Amygdala (tissue), 56 donors: Measurements from ENCODE around the gene LRP8.
"Not testable (repeated sequence)": the region's sequence is repeated elsewhere in the genome, so short reads cannot be mapped to it uniquely, and the experiment has no call there.

Experiments used
- DNase-seq, 56 donors: peaks; one replicate each; lab custom pipeline; 2025; lab: John Stamatoyannopoulos, UW

The LRP8 gene

DNA sequence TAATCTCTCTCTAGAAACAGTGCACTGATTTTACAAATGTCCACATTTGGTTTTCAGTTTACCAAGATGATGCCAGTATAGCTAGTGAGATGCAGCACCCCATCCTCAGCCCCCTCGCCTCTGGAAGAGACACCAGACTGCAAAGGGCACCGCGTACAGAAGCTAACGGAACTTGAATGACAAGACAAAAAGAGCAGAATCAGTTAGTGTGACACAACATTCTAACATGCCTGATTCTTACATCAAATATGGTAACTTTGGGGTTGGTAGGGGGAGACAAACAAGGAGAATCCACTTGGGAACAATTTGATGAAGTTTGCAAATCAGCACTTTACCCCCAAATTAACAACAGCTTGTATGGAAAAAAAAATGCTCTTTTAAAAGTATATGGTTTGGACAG, 85.5 kb downstream of the LRP8 start:
- no peak for DNase-seq

DNA sequence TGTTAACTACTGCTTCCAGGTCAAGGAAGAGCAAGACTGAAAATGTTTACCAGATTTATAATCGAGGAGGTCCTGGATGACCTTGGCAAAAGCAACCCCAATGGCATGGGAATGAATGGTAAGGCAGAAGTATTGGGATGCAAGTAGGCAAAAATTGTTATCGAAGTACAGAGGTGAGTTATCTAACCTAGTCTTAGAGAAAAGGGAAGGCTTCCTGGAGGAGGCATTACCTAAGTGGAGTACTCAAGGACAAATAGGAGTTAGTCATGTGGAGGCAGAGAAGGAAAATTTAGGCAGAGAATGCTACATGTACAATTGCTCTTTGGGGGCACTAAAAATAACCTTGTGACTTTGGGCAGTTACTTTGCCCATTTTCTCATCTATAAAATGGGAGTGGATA, 86.0 kb downstream of the LRP8 start:
- no peak for DNase-seq

- peak; percentile 66 to 96 (median 90) for DNase-seq
These were observed 89.4 kb downstream of the LRP8 start, which contains the start of gene MAGOH for GRCh38 chr1:53238197-53239155. Gene MAGOH (minus strand): TSS chr1:53238518. CDS start chr1:53238448, 70 bp downstream.

- no peak for DNase-seq
These were observed 90.2 kb downstream of the LRP8 start for GRCh38 chr1:53237638-53238037.

- no peak for DNase-seq
These were observed 106.9 kb downstream of the LRP8 start for GRCh38 chr1:53220962-53221286.

DNA sequence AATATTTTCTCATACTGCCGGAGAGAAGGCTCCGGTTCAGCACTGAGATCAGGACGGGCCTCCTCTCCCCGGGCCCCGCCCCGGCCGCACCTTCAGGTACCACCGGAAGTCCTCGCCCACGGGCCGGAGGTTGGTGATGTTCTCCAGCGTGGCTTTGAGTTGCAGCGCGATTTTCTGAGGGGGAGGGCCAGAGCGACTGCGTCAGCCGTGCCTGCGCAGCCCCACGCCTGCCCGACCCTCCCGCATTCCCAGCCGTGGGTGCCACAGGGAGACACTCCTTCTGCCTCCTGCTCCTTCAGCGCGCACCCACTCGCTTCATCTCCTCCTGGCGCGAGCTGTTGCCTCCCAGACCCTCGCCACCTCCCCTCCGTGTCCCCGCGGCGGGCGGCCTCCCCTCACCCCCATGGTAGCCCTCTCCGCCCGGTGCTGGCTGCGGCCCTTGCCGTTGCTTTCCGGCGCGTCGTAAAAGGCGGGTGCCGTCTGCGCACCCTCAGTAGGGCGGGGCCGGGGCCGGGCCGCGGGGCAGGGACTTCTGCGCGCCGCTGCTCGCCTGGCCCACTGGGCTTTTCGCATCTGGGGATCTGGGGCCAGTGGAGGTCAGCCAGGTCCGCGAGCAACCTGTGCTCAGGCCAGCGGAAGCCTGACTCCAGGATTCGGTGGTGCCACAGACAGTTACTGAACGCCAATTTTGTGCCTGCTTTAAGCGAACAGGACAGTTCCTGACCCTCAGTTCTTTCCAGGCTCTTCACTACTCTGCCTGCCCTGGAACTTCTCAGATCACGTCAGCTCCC, 107.5 kb downstream of the LRP8 start, which contains the start of gene CZIB:
Gene CZIB, minus strand, starts transcription at position 464 of the 791 bp plus-strand sequence. Its CDS starts 59 bp downstream, at position 405.
- DNase-seq, result peak; percentile 36 to 98 (median 86)

DNA sequence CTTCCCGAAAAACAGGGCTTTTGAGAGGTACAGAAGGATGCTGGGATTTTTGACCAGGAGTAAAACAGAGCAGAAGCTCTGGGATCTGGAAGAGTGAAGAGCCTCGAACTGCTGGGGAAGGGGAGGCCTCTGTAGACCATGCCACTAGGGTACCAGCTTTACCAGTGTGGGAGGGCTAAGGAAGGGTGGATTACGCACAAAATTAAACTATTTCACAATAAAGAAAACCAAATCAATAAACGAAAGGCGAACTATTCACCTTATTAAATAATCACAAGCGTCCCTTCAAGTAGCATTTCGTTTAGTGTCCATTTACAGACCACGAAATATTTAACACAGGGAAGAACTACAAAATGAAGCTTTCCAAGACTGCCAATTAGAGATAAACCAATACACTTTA, 108.2 kb downstream of the LRP8 start:
- no peak for DNase-seq

DNA sequence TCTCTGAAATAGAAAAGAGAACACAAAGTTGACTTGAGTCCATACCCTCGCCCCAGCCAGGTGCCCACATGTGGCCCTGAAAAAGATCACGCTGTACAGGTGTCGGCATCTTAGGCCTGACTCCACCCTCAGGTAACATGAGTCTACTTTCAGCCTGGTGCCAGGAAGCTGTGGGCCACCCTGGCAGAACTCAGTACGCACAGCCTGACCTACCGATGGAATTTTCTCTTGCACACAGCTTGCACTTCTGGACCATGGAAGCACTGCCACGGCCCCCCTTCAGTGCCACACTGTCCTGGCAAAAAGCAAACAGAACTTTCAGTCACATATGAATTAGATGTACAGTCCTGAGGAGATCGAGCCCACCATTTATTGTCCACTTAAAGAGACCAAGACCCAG, 109.7 kb downstream of the LRP8 start:
- DNase-seq, result no peak

GRCh38 chr1:53214376-53214940, 113.4 kb downstream of the LRP8 start:
- DNase-seq, result peak in 1 of 56 donors; percentile 6

- DNase-seq, result no peak
These were observed 116.9 kb downstream of the LRP8 start for GRCh38 chr1:53210954-53211353.

GRCh38 chr1:53210352-53210751, 117.5 kb downstream of the LRP8 start:
- DNase-seq, result no peak

DNA sequence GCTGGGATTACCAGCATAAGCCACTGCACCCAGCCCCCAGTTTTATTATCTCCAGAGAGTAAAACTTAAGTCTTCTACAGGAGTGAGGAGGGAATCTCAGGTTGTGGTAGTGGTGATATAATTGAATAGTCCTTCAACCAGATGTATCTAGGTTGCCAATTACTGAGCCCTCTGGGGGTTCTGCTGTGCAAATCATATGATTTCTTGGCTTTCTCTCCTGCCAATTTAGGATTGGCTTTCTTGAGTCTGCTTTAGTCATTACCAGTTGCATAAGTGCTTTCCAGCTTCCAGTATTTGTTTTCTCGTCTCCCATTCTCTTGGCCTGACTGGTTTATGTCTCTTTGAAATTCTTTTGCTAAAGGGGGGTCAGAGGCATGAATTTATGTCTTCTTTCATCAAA, 120.1 kb downstream of the LRP8 start:
- DNase-seq, result no peak

GRCh38 chr1:53206735-53207379, 121.0 kb downstream of the LRP8 start:
- DNase-seq, result no peak

GRCh38 chr1:53206083-53206685, 121.7 kb downstream of the LRP8 start:
- DNase-seq, result not testable (repeated sequence)

DNA sequence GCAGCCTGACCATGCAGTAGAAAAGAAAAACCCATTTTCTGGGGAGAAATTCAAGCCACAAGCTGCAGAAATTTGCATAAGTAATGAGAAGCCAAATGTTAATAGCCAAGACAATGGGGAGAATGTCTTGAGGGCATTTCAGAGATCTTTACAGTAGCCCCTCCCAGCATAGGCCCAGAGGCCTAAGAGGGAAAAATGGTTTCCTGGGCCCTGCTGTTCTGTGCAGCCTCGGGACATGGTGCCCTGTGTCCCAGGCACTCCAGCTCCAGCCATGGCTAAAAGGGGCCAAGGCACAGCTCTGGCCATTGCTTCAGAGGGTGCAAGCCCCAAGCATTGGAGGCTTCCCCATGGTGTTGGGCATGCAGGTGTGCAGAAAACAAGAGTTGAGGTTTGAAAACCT, 122.4 kb downstream of the LRP8 start:
- DNase-seq, result not testable (repeated sequence)

DNA sequence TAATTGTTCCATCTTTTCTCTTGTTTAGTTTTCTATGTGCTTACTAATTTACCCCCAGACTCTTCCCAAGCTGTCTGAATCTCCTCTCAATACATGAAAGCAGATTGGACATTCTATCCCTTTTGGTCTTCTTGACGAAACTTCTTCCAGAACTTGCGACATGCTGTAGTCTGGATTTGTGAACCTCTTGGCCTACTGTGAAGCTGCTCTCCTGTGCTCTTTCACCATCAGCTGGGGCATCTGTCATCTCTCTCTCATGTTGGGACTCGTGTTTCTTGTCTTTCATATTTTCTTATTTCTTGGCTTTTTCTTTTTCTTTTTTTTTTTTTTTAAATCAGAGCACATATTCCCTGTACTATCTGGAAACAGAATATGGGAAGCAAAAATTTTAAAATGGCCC, 124.4 kb downstream of the LRP8 start:
- no peak for DNase-seq

GRCh38 chr1:53198241-53198651, 129.6 kb downstream of the LRP8 start:
- no peak for DNase-seq

- DNase-seq, result peak in 1 of 56 donors; percentile 25
These were observed 130.3 kb downstream of the LRP8 start for GRCh38 chr1:53197291-53198200.
